IPS-NIHi11 (cell line): Measurements from ENCODE around the gene ABCC1.

Source experiments
- DNase-seq: peaks from one replicate; pipeline ENCODE4 v3.0.0; 2012; ENCODE audit warnings: mixed read lengths, low spot score

The ABCC1 gene

GRCh38 chr16:16021646-16021987 lies 72.2 kb downstream of the ABCC1 start:
- DNase-seq = no peak

GRCh38 chr16:16021988-16022682 lies 72.7 kb downstream of the ABCC1 start:
- DNase-seq = peak; percentile 81

- no peak for DNase-seq
Observed at GRCh38 chr16:16022683-16023064, 73.3 kb downstream of the ABCC1 start.

GRCh38 chr16:16025214-16025968 lies 76.0 kb downstream of the ABCC1 start:
- no peak for DNase-seq

- peak; percentile 56 for DNase-seq
Observed at GRCh38 chr16:16027728-16028310, 78.4 kb downstream of the ABCC1 start.

GRCh38 chr16:16028311-16028999 lies 79.0 kb downstream of the ABCC1 start:
- no peak for DNase-seq

GRCh38 chr16:16029431-16030011 lies 80.1 kb downstream of the ABCC1 start:
- DNase-seq = no peak

- no peak for DNase-seq
Observed at GRCh38 chr16:16030449-16030848, 81.0 kb downstream of the ABCC1 start.

GRCh38 chr16:16031401-16031800 lies 82.0 kb downstream of the ABCC1 start:
- DNase-seq = no peak

- DNase-seq = no peak
Observed at GRCh38 chr16:16032271-16032979, 83.0 kb downstream of the ABCC1 start.

GRCh38 chr16:16033208-16033717 lies 83.8 kb downstream of the ABCC1 start:
- DNase-seq = no peak

- no peak for DNase-seq
Observed at GRCh38 chr16:16036359-16036792, 87.0 kb downstream of the ABCC1 start.

GRCh38 chr16:16037521-16037920 lies 88.1 kb downstream of the ABCC1 start:
- DNase-seq = no peak

- DNase-seq = no peak
Observed at GRCh38 chr16:16037970-16038369, 88.6 kb downstream of the ABCC1 start.

- no peak for DNase-seq
Observed at GRCh38 chr16:16038950-16039349, 89.5 kb downstream of the ABCC1 start.

- DNase-seq = peak; percentile 67
Observed at GRCh38 chr16:16041196-16041892, 91.9 kb downstream of the ABCC1 start.

- no peak for DNase-seq
Observed at GRCh38 chr16:16042076-16042475, 92.7 kb downstream of the ABCC1 start.

GRCh38 chr16:16045296-16045695 lies 95.9 kb downstream of the ABCC1 start:
- no peak for DNase-seq

- DNase-seq = peak; percentile 60
Observed at GRCh38 chr16:16045879-16046278, 96.5 kb downstream of the ABCC1 start.

GRCh38 chr16:16047761-16048160 lies 98.3 kb downstream of the ABCC1 start:
- no peak for DNase-seq
